Activated CD8-positive, alpha-beta memory T cell treated with anti-CD3 and anti-CD28 coated beads, Interleukin-2, amount 50 U/mL, for 1 hour (primary cell): ENCODE data around the gene OPN4.

Experiments
- DNase-seq: peaks from one replicate; pipeline ENCODE4 v3.0.0-alpha.2; 2020; ENCODE audit errors: extremely low read depth

The OPN4 gene

GRCh38 chr10:86681047-86681446, 26.7 kb downstream of the OPN4 start:
- no peak for DNase-seq

- no peak for DNase-seq
Measured at GRCh38 chr10:86681722-86682386, 27.5 kb downstream of the OPN4 start.

DNA sequence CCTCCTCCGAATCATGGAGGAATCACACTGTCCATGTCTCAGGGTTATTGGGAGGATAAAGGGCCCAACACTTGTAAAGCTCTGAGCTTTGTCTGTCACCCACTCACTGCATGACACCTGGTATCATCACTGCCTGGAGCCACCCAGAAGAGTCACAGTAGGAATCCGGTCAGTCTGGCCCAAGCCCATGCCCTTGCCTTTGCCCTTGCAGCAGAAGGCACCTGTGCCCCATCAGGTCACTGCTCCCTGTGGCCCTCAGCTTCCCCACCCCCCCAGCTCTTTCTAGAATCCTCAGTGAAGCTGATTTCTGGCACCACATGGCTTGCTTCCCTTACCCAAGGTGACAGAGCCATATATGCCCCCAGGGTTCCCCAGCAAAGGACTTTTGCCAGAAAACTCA, 28.3 kb downstream of the OPN4 start:
- DNase-seq: no peak

DNA sequence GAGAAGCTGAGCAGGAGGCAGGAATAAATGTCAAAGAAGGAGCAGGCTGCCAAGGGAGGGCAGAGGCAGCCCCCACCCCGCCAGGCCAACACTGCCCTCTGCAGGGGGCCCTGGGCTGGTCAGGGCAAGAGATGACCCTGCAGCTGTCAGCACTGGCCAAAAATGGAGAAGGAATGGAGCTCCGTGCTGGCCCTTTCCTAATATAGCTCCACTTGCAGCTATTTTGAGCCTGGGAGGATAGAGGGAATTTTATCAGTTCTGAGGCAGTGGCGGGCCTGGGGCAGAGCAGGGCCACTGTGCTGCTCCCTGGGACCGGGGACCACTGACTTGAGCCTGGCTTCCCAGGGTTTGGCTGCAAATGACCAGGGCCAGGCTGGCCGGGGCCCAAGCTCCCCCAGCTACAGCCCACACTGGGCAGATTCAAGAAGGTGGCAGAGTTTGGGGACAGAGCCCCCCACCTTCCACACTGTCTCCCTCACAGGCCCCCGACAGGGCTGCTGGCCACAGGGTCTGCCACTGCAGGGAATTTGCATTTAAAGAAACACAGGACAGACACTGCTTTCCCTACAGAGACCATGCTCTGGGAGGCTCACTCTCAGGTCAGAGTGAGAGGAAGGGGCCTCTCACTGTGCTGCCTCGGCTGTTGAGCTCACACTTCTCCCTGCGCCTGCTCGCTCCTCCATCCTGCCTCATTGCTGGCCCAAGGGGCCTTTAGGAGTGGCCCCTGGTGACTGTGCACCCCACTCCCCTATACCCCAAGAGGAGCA, 30.2 kb downstream of the OPN4 start:
- DNase-seq: no peak

DNA sequence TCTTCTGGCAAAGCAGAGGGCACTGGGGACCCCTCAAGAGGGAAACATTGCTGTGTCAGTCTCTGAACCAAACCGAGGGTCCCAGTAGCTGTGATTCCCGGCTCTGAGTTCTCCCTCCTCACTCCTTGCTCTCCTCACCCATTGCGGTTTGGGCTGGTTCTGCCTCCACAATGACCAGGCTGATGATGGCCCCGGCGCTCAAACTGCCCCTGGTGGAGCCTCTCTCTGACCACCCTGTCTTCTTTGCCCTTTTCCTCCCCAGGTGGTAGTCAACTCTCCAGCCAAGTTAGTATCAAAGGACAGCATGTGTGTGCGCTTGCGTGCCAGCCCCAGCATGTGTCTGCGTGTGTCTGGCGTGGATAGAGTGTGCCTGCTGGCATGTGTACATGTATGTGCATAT, 31.1 kb downstream of the OPN4 start:
- no peak for DNase-seq

DNA sequence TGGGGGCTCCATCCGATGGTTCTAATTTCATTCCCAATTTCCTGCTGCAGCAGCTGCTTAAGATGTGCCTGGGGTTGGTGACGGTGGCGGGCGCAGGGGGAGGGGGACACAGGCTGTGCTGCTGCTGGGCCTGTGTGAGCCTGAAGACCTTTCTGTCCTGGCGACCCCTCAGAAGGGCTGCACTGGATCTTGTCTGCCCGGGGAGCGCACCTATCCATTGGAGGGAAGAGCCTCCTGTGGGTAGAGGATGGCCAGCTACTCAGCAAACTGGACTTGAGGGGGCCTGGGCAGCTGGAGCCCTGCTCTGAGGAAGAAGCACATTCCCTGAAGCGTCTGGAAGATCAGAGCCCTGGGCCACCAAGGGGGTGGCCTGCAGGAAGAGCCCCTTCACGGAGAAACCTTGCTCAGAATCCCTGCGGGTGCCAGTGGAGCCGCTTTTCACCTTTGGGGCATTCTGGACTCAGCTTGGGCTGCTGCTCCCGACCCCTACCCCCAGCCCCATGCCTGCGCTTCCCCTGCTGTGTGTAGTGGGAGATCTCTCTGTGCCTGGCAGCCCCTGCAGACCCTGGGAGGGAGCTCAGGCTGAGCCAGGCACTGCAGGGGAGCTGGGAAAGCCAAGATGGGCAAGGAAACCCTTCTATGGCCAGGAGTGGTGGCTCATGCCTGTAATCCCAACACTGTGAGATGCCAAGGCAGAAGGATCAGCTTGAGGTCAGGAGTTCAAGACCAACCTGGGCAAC, 31.7 kb downstream of the OPN4 start:
- no peak for DNase-seq

DNA sequence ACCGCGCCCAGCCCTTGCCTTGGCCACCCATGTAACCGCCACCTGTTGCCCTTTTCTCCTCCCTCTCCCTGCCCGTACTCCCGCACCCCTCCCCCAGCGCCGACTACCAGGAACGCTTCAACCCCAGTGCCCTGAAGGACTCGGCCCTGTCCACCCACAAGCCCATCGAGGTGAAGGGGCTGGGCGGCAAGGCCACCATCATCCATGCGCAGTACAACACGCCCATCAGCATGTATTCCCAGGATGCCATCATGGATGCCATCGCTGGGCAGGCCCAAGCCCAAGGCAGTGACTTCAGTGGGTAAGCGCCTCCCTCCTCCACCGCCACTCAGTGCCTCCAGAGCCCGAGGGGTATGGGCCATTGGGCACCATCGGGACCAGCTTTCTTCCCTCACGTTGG, 32.6 kb downstream of the OPN4 start:
- DNase-seq: no peak

GRCh38 chr10:86687750-86688149, 33.4 kb downstream of the OPN4 start:
- DNase-seq: no peak

GRCh38 chr10:86688398-86688921, 34.1 kb downstream of the OPN4 start:
- no peak for DNase-seq

DNA sequence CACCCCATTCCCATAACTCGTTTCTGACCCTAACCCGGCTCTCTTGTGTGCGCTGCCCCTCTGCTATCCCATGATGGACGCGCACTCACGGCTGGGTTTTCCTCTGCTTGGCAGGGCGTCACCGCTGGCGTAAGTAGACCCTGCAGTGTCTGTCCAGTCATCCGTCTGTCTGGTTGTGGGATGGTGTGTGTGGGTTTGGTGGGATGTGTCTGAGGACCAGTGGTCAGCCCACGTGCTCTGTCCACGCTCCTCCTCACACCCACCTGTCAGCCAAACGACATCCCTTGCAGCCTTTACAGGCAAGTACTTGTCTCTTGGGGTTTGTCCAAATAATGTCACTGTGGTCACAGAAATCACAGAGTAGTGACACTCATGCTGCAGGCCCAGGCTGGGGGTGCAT, 34.8 kb downstream of the OPN4 start:
- no peak for DNase-seq

GRCh38 chr10:86690231-86690630, 35.9 kb downstream of the OPN4 start:
- DNase-seq: no peak

- DNase-seq: no peak
Measured at GRCh38 chr10:86690657-86691084, 36.3 kb downstream of the OPN4 start.

GRCh38 chr10:86691333-86692022, 37.1 kb downstream of the OPN4 start:
- DNase-seq: no peak

GRCh38 chr10:86692023-86692514, 37.7 kb downstream of the OPN4 start:
- DNase-seq: no peak

- no peak for DNase-seq
Measured at GRCh38 chr10:86692664-86693063, 38.3 kb downstream of the OPN4 start.

GRCh38 chr10:86693275-86693674, 38.9 kb downstream of the OPN4 start:
- DNase-seq: no peak

- no peak for DNase-seq
Measured at GRCh38 chr10:86693721-86694369, 39.5 kb downstream of the OPN4 start.

DNA sequence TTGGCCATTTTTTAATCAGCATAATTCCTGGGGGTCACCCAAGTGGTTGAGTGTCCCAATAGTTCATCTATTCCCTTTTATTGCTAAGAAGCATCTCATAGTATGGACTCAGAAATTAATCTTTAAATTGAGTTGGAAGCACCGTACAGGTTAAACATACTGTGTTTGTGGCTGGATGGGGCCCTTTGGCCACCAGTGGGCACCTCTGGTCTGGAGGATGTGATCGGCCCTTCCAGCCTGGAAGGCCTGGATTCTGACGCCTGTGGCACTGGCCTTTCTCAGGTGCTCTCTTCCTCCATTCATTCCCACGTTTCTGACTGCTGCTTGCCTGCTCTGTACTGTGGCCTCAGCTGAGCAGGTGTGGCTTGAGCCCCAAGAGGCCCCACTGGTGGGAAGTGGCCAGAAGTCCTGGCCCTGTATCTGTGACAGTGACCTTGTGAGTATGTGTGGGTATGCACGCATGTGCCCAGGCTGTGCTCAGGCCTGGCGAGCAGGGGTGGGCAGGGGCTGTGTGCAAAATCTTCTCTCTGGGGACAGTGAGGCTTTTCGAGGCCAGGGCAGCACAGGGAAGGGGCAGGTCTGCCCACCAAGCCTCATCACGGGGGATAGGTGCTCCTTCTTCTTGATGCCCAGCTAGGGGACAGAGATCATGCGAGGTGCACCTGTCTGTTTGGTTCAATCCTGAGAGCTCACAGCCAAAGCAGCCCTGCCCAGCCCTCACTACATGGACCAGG, 44.0 kb downstream of the OPN4 start:
- DNase-seq: no peak

DNA sequence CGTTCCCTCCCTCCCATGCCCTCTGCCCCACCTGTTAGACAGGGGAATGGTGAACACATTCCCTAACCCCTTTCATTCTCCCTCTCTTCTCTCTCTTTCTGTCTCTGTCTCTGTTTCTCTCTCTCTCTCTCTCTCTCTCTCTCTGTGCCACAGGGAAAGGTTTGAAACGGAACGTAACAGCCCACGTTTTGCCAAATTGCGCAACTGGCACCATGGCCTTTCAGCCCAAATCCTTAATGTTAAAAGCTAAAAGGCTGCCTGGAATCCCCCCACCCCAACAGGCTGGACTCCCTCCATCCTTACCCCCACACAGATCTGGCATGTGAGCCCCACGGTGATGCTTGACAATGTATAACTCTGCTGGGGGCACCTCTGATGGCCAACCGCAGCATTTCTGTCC, 44.8 kb downstream of the OPN4 start:
- no peak for DNase-seq

DNA sequence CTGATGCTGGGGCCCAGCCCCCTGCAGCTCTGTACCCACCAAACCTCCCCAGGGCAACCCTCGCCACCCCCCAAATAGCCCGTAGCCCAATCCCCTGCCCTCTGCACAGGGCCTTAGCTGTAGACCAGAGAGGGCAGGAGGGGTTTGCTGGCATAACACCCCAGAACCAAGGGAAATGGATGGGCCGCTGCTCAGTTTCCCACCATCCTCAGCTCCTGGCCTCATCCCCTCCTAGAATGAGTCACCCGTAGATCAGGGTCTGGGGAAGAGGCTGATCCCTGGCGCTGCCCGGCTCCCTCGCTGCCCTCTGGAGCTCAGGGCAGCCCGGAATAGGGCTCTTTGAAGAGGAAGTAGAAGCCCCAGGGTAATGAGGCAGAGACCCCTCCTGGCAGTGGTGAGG, 45.2 kb downstream of the OPN4 start:
- DNase-seq: no peak
